Measurements from ENCODE around the gene WDR43. TPM values are rescaled to one million over a fixed set of nuclear protein-coding genes. Genes with fewer than 3 reads are reported as not detected.

Gene WDR43
- total and polyA plus RNA-seq, 9 of the 15 experiments (the other 6 are each of a cell fraction or from before 2014, with no cell fraction given): 34.6 to 197 (median 105) TPM

DNA sequence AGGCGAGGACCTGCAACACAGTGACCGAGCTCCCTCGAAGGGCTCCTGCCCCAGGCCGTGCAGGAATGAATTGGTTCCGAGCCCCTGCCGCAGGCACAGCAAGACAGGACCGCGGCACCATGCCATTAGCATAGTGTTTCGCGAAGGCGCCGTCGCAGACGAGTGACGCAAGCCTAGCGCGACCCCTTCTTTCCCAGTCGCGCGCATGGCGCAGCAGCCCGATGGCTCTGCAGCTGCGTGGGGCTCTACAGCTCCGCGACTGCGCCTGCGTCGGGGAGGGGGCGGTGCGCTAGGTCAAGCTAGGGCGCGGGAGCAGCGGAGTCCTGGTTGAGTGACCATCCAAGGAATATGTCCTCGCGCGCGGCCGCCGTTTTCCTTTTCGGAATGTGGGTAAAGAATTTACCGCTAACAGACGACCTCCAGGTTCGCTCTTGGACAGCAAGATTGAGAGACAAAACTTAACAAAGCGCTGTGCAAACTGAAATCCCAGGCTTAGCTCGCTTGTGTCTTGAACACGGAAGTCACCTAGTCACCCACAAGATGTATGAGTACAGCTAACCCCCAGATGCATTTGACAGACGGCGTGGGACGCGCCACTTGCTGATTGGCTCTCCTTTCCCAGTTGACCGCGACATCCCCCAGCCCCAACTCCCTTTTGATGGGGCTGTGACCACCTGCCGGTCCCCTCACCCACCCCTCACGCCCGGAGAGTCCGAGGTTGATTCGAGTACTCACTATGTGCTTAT is 24.1 kb upstream of the WDR43 start, which contains the start of gene TRMT61B (continued):
- TF ChIP-seq CBX2 (IDR thresholded peaks at IDR 0.05; ENCODE audit: insufficient read depth, low read length, poor library complexity, severe bottlenecking): no peak
- TF ChIP-seq, protein P1, sequence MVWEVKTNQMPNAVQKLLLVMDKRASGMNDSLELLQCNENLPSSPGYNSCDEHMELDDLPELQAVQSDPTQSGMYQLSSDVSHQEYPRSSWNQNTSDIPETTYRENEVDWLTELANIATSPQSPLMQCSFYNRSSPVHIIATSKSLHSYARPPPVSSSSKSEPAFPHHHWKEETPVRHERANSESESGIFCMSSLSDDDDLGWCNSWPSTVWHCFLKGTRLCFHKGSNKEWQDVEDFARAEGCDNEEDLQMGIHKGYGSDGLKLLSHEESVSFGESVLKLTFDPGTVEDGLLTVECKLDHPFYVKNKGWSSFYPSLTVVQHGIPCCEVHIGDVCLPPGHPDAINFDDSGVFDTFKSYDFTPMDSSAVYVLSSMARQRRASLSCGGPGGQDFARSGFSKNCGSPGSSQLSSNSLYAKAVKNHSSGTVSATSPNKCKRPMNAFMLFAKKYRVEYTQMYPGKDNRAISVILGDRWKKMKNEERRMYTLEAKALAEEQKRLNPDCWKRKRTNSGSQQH (CRISPR knock-in tag; IDR thresholded peaks at IDR 0.05): no peak
- no peak for TF ChIP-seq ZNF282 (CRISPR knock-in tag; IDR thresholded peaks at IDR 0.05)
- TF ChIP-seq, protein P2, sequence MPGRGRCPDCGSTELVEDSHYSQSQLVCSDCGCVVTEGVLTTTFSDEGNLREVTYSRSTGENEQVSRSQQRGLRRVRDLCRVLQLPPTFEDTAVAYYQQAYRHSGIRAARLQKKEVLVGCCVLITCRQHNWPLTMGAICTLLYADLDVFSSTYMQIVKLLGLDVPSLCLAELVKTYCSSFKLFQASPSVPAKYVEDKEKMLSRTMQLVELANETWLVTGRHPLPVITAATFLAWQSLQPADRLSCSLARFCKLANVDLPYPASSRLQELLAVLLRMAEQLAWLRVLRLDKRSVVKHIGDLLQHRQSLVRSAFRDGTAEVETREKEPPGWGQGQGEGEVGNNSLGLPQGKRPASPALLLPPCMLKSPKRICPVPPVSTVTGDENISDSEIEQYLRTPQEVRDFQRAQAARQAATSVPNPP (IDR thresholded peaks at IDR 0.05; ENCODE audit: borderline replicate concordance, insufficient read depth, insufficient read length): no peak
- TF ChIP-seq E2F3 (CRISPR knock-in tag; IDR thresholded peaks at IDR 0.05): peak; percentile 69; the same call in 1 of the 2 replicates
- no peak for TF ChIP-seq TARDBP (IDR thresholded peaks at IDR 0.05)
- 0 out of 2 replicates have a peak, but pooled peaks have one; percentile 38 for TF ChIP-seq GATAD2A (IDR thresholded peaks at IDR 0.05)
- no peak for TF ChIP-seq ZNF436 (CRISPR knock-in tag; IDR thresholded peaks at IDR 0.05)
- peak; percentile 43 for TF ChIP-seq FIP1L1 (IDR thresholded peaks at IDR 0.05; ENCODE audit: low read depth, low read length, poor library complexity, severe bottlenecking)
- no peak for TF ChIP-seq RBM15 (IDR thresholded peaks at IDR 0.05; ENCODE audit: insufficient read depth, low read length)
- no peak; the same call in 1 of the 2 replicates for TF ChIP-seq ZNF644 (tag; IDR thresholded peaks at IDR 0.05; ENCODE audit: low read depth)
- no peak for TF ChIP-seq RFX7 (CRISPR knock-in tag; IDR thresholded peaks at IDR 0.05)
- TF ChIP-seq, protein P3, sequence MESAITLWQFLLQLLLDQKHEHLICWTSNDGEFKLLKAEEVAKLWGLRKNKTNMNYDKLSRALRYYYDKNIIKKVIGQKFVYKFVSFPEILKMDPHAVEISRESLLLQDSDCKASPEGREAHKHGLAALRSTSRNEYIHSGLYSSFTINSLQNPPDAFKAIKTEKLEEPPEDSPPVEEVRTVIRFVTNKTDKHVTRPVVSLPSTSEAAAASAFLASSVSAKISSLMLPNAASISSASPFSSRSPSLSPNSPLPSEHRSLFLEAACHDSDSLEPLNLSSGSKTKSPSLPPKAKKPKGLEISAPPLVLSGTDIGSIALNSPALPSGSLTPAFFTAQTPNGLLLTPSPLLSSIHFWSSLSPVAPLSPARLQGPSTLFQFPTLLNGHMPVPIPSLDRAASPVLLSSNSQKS (CRISPR knock-in tag; IDR thresholded peaks at IDR 0.05): no peak
- TF ChIP-seq LEF1 (IDR thresholded peaks at IDR 0.05): 0 out of 2 replicates have a peak, but pooled peaks have one; percentile 35
- no peak for TF ChIP-seq ZNF3 (CRISPR knock-in tag; IDR thresholded peaks at IDR 0.05)
- TF ChIP-seq ZNF311 (CRISPR knock-in tag; IDR thresholded peaks at IDR 0.05): no peak
- TF ChIP-seq, protein P4, sequence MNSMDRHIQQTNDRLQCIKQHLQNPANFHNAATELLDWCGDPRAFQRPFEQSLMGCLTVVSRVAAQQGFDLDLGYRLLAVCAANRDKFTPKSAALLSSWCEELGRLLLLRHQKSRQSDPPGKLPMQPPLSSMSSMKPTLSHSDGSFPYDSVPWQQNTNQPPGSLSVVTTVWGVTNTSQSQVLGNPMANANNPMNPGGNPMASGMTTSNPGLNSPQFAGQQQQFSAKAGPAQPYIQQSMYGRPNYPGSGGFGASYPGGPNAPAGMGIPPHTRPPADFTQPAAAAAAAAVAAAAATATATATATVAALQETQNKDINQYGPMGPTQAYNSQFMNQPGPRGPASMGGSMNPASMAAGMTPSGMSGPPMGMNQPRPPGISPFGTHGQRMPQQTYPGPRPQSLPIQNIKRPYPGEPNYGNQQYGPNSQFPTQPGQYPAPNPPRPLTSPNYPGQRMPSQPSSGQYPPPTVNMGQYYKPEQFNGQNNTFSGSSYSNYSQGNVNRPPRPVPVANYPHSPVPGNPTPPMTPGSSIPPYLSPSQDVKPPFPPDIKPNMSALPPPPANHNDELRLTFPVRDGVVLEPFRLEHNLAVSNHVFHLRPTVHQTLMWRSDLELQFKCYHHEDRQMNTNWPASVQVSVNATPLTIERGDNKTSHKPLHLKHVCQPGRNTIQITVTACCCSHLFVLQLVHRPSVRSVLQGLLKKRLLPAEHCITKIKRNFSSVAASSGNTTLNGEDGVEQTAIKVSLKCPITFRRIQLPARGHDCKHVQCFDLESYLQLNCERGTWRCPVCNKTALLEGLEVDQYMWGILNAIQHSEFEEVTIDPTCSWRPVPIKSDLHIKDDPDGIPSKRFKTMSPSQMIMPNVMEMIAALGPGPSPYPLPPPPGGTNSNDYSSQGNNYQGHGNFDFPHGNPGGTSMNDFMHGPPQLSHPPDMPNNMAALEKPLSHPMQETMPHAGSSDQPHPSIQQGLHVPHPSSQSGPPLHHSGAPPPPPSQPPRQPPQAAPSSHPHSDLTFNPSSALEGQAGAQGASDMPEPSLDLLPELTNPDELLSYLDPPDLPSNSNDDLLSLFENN (IDR thresholded peaks at IDR 0.05; ENCODE audit: low read depth in 2 of 2, low read length in 2 of 2): no peak
- TF ChIP-seq ZNF217 (CRISPR knock-in tag; IDR thresholded peaks at IDR 0.05): no peak
- TF ChIP-seq NFIX (CRISPR knock-in tag; IDR thresholded peaks at IDR 0.05; ENCODE audit: low read depth): no peak
- TF ChIP-seq RBM25 (IDR thresholded peaks at IDR 0.05; ENCODE audit: low read depth, low read length, severe bottlenecking): no peak
- 0 out of 2 replicates have a peak, but pooled peaks have one; percentile 71 for TF ChIP-seq ZBED1 (IDR thresholded peaks at IDR 0.05)
